GM21528 (cell line): ENCODE measurements around the gene GOLGA5.
"Not testable (repeated sequence)": the region's sequence is repeated elsewhere in the genome, so short reads cannot be mapped to it uniquely, and the experiment has no call there.

Experiments used
- ATAC-seq: cut with Tn5 transposase; IDR thresholded peaks from one replicate; pipeline ENCODE4 v1.9.1; 2021; ENCODE audit warnings: mild to moderate bottlenecking, moderate library complexity; ENCODE audit not compliant: unreplicated experiment, low FRiP score

Gene GOLGA5

DNA sequence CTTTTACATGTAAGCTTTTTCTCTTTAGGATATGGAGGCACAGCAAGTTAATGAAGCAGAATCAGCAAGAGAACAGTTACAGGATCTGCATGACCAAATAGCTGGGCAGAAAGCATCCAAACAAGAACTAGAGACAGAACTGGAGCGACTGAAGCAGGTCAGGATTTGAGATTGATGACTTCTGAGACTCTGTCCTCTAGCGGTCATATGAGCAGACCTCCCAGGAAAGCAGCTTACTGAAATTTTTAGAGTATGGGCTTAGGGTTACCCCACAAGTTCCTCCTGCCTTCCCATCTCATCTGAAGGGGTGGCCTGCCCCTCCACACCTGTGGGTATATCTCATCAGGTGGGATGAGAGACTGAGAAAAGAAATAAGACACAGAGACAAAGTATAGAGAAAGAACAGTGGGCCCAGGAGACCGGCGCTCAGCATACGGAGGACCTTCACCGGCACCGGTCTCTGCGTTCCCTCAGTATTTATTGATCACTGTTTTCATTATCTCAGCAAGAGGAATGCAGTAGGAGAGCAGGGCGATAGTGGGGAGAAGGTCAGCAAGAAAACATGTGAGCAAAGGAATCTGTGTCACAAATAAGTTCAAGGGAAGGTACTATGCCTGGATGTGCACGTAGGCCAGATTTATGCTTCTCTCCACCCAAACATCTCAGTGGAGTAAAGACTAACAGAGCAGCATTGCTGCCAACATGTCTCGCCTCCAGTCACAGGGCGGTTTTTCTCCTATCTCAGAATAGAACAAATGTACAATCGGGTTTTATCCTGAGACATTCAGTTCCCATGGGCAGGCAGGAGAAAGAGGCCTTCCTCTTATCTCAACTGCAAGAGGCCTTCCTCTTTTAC is 25.8 kb downstream of the GOLGA5 start:
- not testable (repeated sequence) for ATAC-seq

DNA sequence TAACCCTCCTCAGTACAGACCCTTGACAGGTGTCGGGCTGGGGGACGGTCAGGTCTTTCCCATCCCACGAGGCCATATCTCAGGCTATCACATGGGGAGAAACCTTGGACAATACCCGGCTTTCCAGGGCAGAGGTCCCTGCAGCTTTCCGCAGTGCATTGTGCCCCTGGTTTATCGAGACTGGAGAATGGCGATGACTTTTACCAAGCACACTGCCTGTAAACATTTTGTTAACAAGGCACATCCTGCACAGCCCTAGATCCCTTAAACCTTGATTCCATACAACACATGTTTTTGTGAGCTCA is 26.4 kb downstream of the GOLGA5 start:
- ATAC-seq: not testable (repeated sequence)

DNA sequence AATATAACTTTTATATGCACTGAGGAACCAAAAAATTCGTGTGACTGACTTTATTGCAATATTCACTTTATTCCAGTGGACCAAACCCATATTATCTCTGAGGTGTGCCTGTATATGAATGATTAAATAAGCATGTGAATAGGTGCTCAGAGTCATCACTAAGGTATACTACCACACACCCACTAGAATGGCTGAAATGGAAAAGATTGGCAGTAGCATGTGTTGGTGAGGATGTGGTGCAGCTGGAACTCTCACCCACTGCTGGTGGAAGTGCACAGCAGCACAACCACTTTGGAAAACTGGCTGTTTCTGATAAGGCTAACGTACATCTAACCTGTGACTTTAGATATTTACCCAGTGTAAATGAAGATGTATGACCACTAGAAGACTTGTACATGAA is 36.8 kb downstream of the GOLGA5 start:
- ATAC-seq: no peak

DNA sequence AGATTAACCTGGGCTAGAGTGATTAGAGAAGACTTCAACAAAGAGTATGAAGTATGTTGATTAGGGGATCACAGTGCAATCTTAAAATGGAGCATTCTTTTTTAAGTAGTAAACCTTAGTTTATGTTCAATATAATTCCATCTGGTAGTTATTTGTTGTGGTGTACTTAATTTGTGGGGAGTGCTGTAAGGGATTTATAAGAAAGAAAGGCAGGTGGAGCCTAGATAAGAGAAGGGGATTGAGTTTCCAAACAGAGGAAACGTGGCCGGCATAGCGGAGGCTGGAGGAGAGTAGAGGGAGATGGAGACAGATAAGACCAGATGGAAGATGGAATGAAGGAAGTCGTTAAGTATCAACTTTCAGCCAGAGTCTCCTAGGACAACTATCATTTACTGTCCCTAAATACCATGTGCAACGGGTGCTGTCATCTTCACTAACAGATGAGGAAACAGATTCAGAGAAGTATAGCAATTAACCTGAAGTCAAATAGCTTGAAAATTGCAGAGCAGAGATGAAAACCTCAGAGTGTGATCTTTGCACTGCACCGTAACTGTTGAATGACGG is 38.1 kb downstream of the GOLGA5 start:
- no peak for ATAC-seq

DNA sequence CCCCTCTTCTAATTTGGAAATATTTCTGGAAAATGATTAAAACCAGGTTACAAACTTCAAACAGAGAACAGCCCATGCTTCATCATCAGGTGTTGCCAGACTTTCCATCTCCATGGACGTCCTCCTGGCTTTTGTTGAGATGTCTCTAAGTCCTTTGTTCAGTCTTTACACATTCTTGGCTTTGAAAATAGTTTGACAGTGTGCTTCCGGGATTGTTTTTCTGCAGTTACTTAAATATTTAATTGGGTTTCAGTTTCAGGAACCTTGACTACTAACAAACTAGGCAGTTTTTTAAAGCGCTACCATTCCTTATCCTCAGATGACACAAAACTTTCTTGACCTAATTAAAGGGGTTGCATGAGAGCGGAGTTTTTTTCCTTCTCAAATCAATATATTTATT is 47.8 kb downstream of the GOLGA5 start:
- ATAC-seq: no peak

DNA sequence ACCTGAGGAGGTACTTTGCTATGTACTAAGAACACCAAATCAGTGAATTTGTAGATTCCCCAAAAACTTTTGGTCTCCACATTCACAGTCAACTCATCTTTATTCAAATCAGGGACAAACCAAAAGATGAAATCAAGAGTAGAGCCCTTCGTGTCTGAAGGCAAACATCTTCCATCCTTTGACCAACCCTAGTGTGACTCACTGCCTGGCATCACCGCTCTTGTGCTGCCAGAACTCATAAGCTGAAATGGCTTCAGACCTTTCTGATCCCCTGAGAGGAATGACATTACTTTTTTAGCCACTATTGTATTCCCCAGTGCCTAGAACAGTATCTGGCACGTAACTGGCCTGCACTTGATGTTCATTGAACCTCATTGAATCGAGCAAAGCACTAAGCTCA is 50.1 kb downstream of the GOLGA5 start:
- ATAC-seq: no peak

DNA sequence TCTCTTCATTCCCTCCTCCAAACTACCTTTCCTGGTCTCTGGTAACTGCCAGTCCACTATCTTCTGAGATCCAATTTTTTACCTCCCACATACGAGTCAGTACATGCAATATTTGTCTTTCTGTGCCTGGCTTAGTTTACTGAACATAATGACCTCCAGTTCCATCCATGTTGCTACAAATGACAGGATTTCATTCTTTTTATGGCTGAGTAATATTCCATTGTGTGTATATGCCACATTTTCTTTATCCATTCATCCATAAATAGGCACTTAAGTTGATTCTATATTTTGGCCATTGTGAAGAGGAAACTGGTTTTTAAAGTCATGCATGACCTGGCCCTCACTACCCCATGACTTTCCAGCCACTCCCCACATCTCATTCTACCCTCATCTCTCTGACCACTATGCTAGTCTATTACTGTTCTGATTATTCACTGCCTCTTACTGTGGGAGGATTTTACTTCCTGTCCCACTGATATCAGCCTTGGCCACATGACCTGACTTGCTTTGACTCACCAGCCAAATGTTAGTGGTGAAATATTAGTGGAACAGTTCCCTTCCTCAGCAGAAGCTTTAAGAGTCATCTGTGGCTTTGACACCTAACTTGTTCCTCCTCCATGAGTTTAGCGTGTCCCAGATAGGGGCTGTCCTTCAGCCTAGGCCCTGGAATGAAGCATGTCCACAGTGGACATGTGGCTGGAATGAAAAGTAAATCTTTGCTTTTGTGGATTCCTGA is 52.2 kb downstream of the GOLGA5 start:
- ATAC-seq: peak; percentile 66

DNA sequence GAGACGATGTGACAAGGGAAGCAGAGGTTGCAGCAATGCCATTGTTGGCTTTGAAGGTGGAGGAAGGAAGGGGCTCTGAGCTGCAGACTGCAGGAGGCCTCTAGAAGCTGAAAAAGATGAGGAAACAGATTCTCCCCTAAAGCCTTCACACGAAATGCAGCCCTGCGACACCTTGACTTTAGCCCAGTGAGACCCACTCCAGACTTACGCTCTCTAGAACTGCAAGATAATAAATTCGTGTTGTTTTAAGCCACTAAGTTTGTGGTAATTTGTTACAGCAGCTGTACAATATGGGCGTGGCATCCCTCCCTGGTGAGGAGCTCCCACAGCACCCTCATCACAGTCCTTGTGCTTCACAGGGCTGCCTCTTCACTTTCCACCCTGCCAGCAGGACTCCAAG is 53.2 kb downstream of the GOLGA5 start:
- ATAC-seq: no peak

DNA sequence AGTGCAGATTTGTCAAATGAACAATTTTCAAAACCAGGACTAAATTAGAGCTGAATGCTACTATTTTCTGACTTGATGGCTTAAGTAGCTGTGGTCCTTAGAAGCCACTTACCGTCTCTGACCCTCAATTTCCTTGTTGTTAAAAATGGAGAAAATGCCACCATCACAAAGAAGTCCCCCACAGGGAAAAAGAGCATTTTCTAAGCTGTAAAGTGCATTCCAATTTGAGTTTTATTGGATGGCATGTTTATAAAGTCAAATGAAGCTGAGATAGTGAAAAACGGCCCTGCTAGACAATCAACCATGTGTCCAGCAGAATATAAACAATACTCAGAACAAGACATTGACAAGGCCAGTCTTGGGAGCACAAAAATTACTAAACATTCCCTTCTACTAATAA is 53.6 kb downstream of the GOLGA5 start:
- ATAC-seq: no peak

DNA sequence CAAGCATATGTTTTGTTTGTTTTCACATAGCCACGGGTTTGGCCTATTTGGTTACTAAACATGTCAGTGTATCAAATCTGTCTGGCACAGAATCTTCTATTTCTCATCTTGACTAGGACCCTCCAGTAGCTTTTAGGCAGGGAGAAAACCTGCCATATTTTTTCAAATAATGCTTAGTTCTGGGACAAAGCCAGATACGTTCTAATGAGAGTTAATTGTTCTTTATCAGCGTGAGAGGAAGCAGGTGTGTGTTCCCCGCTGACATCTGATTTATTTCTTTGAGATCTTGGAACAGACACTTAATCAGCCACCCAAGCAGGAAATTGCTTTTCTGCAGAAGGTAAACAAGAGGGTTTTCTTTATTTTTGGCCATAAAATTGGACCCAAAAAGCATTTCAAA is 54.8 kb downstream of the GOLGA5 start:
- ATAC-seq: no peak

DNA sequence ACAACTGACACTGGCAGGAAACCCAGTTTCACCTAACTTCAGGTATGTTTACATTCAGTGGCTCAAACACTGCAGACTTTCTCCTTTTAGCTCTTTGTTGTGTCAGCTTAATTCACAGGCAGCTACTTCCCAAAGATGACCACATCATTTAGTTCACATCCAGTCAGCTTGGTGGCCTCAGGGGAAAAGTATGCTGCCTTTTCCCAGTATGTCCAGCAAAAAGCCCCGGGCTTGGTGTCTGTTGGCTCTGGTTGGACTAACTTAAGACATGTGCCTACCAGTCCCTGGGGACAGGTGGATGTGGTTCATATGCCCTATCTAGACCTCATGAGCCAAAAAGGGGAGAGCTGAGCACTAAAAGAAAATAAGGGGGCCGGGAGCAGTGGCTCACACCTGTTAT is 56.4 kb downstream of the GOLGA5 start:
- ATAC-seq: no peak

DNA sequence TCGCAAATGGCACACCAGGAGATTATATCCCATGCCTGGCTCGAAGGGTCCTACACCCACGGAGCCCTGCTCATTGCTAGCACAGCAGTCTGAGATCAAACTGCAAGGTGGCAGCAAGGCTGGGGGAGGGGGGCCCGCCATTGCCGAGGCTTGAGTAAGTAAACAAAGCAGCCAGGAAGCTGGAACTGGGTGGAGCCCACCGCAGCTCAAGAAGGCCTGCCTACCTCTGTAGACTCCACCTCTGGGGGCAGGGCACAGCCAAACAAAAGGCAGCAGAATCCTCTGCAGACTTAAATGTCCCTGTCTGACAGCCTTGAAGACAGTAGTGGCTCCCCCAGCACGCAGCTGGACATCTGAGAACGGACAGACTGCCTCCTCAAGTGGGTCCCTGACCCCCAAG is 59.0 kb downstream of the GOLGA5 start:
- ATAC-seq: not testable (repeated sequence)

DNA sequence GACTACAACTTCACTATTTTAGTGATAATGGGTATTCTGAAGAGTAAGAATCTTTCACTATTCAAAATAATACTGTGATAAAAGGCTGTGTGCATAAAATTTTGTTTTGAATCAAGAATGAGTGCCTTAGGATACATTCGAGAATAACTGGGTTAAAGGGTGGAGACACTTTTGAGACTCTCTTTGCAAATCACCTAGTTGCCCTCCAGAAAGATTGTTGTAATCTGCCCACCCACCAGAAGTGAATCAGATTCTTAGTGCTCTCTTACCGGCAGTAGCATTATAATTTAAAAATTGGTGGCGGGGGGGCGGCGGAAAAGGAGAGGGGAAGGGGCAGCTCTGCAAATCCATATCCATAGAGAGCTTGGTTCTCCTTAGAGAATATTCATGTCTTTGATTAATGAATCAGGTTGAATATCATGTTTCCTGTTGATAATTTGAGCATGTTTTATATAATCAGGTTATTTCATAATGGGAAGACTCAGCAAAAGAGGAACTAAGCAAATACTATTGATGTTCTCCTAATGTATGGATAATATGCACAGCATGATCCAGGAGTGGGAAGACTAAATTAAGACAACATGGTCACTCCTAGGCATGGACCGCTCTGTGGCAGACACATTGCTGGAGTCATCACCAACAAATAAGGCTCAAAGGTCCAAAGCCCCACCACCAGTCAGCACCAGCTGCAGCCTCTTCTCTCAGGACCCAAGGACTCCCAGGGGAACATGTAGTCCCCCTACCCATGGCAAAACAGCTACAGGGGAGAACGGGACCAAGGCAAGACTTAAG is 66.1 kb downstream of the GOLGA5 start:
- ATAC-seq: no peak

DNA sequence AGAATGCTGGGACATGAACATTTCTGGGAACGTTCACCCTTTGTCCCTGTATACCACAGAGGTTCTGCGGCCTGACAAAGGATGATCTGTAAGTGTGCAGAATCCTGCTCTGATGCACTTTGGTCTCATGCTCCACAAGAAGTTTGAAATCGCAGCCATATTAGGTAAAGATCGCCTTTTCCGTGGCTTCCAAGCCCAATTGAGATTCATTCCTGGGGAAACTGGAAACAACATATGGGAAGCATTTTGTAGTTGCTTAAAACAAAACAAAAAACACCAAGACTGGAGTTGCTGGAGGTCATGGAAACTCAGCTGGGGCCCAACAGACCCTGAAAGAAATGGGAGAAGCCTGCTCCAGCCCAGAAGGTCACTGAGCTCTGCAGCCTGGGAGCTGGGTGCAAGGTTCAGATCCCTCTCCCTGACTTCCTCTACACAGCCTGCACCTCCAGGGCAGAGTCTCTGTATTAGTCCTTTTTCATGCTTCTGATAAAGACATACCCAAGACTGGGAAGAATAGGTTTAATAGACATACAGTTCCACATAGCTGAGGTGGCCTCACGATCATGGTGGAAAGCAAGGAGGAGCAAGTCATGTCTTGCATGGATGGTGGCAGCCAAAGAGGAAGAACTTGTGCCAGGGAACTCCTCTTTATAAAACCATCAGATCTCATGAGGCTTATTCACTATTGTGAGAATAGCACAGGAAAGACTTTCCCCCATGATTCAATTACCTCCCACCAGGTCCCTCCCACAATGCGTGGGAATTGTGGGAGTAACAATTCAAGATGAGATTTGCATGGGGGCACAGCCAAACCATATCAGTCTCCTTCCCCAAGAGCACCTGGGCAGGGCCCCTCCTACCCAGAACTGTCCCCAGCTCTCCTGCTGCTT is 68.0 kb downstream of the GOLGA5 start:
- ATAC-seq: no peak

DNA sequence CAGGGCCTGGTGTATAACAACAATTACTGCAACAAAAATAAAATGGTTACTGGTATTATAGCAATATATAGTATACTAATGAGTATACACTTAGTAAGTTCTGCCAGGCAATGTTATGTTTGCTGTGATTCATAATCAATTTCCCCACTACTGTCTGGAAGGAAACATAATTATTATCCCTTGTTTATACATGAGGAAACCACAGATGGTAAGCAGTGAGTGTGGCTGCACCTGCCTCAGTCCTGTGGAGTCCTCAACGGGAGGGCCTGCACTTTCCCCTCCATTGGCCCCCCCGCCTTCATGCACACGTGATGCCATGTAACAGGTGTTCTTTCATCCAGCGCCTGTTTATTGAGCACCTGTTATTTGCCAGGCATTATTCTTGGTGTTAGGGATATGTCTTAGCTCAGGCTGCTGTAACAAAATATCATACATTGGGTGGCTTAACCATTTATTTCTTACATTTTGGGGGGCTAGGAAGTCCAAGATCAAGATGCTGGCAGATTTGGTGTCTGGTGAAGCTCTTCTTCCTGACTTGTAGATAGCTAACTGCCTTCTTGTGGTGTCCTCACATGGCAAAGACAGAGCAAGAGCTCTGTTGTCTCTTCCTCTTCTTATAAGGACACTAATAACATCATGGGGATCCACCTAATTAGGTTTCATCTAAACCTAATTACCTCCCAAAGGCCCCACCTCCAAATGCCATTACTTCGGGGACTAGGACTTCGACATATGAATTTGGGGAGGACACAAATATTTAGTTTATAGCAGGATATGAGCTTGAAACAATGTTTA is 69.4 kb downstream of the GOLGA5 start:
- no peak for ATAC-seq

DNA sequence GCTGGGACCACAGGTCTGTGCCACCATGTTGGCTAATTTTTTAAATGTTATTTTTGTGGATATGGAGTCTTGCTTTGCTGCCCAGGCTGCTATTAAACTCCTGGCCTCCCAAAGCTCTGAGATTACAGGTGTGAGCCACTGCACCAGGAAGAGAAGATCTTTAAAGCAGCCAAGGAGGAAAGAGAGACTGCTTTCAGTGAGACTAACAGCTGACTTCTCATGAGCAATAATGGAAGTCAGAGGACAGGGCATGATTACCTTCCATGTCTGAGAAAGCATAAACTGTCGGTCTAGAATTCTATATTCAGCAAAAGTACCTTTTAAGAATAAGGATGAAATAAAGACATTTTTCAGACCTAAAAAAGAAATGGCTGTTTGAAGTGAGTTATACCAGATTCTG is 71.6 kb downstream of the GOLGA5 start:
- no peak for ATAC-seq

DNA sequence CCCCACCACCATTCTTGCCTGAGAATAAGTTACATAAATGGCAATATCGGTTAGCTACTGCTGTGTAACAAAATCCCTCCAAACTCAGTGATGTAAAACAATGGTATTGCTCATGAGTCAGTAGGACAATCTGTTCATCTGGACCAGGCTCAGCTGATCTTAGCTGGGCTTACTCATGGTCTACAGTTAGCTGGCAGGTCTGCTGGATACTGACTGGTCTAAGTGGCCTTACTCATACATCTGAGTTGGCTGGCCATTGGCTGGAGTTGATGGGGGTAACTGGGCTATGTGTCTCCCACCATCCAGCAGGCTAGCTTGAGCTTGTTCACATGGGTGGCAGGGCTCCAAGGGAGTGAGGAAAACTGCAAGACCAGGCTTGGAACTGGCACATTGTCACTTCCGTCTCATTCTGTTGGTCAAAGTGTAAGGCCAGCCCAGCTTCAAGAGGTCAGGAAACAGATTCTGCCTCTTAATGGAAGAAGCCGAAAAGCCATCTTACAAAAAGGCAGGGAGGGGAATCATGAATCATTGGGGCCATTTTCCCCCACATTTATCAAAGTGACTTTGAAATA is 72.2 kb downstream of the GOLGA5 start:
- ATAC-seq: no peak

DNA sequence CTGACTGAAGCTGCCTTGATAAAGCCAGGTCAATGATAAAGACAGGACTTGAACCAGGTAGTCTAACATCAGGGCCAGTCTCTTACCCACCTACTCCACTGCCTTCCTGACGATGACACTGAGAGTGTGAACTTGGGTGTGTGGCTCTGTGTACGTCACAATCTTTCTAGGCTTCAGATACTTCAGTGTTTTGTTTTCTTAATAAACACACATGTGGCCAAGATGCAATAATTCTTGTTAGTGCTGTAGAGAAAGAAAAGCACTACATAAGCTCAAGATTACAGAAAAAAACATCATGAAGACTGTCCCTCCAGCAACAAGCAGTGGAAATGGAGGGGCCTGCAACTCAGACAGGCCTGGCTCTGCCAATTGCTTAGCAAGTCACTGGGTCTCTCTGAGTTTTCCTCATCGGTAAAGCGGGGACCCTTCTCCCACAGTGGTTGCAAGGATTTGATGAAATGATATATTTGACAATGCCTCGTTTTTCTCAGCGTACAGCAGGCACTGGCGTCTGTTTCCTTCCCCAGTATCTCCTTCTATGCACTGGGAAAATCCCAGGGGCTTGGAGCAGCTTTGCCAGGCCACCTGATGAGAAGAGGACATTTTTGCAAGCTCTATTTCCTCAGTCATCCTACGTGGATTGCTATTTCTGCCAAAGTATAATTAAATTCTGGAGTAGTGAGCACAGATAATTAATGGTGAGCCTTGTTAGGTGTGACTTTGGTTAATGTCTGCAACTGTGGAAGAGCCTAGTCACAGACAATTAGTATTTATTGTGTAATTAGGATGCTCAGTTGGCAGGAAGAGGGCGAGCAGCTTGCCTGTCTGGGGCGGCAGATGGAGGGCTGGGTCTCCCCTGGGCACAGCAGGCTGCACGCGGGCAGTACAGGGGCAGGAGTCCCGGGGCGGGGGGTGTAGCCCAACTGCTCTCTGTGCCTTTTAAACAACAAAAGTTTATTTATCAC is 73.1 kb downstream of the GOLGA5 start:
- ATAC-seq: no peak
